Fibroblast of lung (primary cell): ENCODE results near the gene JAM2. TPM values are rescaled to one million over a fixed set of nuclear protein-coding genes. Genes with fewer than 3 reads are reported as not detected.
A peak's percentile ranks its signal among the peaks of the same experiment; 100 is the strongest.

Experiments used
- DNase-seq, 2 donors: peaks; one replicate each; pipeline versions ENCODE4 v3.0.0 to v3.0.0-alpha.2; 2010; ENCODE audit warnings: low read depth in 2 of 2
- H2AFZ ChIP-seq: 2 replicates; pipeline ENCODE4 v1.5.1; 2012; ENCODE audit warnings: low read length, control low read depth, inconsistent platforms
- H3K27ac ChIP-seq: 2 replicates; pipeline ENCODE4 v1.5.1; 2011; ENCODE audit warnings: low read length, control low read depth; ENCODE audit not compliant: insufficient read depth
- H3K27me3 ChIP-seq: 2 replicates; pipeline ENCODE4 v1.5.1; 2011; ENCODE audit warnings: mild to moderate bottlenecking, low read length; ENCODE audit not compliant: control insufficient read depth, insufficient read depth
- H3K36me3 ChIP-seq: 2 replicates; pipeline ENCODE4 v1.5.1; 2011; ENCODE audit warnings: low read length; ENCODE audit not compliant: control insufficient read depth, insufficient read depth
- H3K4me1 ChIP-seq: 2 replicates; pipeline ENCODE4 v1.5.1; 2011; ENCODE audit warnings: low read length; ENCODE audit not compliant: control insufficient read depth, insufficient read depth; ENCODE audit errors: extremely low read depth
- H3K4me2 ChIP-seq: 2 replicates; pipeline ENCODE4 v1.5.1; 2011; ENCODE audit warnings: low read length, control low read depth; ENCODE audit not compliant: insufficient read depth; ENCODE audit errors: extremely low read depth
- H3K4me3 ChIP-seq, 4 experiments: fragments of 200-600 bp in 1 of 4; sonication (generic) in 1 of 4; replicated peaks in 1 of 4; 2 replicates each; pipeline ENCODE4 v1.5.1; 2011 to 2016; ENCODE audit warnings: low read length in 4 of 4, low read depth in 3 of 4, mild to moderate bottlenecking in 3 of 4, control low read depth in 2 of 4, inconsistent platforms in 1 of 4, mixed read lengths in 1 of 4; ENCODE audit not compliant: insufficient read depth in 1 of 4; ENCODE audit errors: control extremely low read depth in 1 of 4
- H3K79me2 ChIP-seq: 2 replicates; pipeline ENCODE4 v1.5.1; 2012; ENCODE audit warnings: mild to moderate bottlenecking, low read length, inconsistent platforms; ENCODE audit not compliant: control insufficient read depth, insufficient read depth
- H3K9ac ChIP-seq: 2 replicates; pipeline ENCODE4 v1.5.1; 2011; ENCODE audit warnings: mild to moderate bottlenecking, low read length, control low read depth; ENCODE audit not compliant: insufficient read depth
- H3K9me3 ChIP-seq: 2 replicates; pipeline ENCODE4 v1.5.1; 2012; ENCODE audit warnings: low read depth, low read length; ENCODE audit not compliant: control insufficient read depth, insufficient read depth
- H4K20me1 ChIP-seq: 2 replicates; pipeline ENCODE4 v1.5.1; 2011; ENCODE audit warnings: low read length; ENCODE audit not compliant: control insufficient read depth, insufficient read depth; ENCODE audit errors: extremely low read depth
- EZH2 ChIP-seq: IDR thresholded peaks from 2 replicates; pipeline ENCODE4 v1.5.1; 2012; ENCODE audit warnings: low read length, control low read depth, mild to moderate bottlenecking; ENCODE audit errors: missing control alignments
- polyA minus RNA-seq: library from RNA; depleted of rRNA, polyadenylated mRNA; stranded (reverse); fragments of >200 nt; gene quantifications from 2 replicates; pipeline ENCODE4 v1.2.3, GENCODE V29; 2011; ENCODE audit warnings: low replicate concordance
- polyA plus RNA-seq, 2 donors: library from polyadenylated mRNA; depleted of rRNA in 1 of 2; stranded (reverse) in 1 of 2; unstranded in 1 of 2; fragments of >200 nt; gene quantifications; 2 replicates each; pipeline ENCODE4 v1.2.1, GENCODE V29; 2011 to 2012; ENCODE audit warnings: missing spikeins in 1 of 2
- total RNA-seq: library from RNA; depleted of rRNA; stranded (reverse); fragments of >200 nt; gene quantifications from 2 replicates; pipeline ENCODE4 v1.2.1, GENCODE V29; 2014
- TF ChIP-seq, protein P1 (sequence below), 2 donors: IDR thresholded peaks in 1 of 2; conservative IDR thresholded peaks in 1 of 2; 1 replicate in 1 of 2; 2 replicates in 1 of 2; pipeline ENCODE4 v1.5.1; 2011 to 2012; ENCODE audit warnings: low read length in 2 of 2, control low read depth in 1 of 2, inconsistent platforms in 1 of 2, low read depth in 1 of 2, mild to moderate bottlenecking in 1 of 2

The JAM2 gene, protein sequence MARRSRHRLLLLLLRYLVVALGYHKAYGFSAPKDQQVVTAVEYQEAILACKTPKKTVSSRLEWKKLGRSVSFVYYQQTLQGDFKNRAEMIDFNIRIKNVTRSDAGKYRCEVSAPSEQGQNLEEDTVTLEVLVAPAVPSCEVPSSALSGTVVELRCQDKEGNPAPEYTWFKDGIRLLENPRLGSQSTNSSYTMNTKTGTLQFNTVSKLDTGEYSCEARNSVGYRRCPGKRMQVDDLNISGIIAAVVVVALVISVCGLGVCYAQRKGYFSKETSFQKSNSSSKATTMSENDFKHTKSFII
- total RNA-seq (1.0 and 2.1 TPM in 2 replicates), polyA plus RNA-seq (1.4 and 2.3 TPM in 2 replicates), polyA minus RNA-seq (0.16 and 2.6 TPM in 2 replicates)
- 1.0 and 2.6 TPM in 2 replicates for polyA plus RNA-seq (2012)

DNA sequence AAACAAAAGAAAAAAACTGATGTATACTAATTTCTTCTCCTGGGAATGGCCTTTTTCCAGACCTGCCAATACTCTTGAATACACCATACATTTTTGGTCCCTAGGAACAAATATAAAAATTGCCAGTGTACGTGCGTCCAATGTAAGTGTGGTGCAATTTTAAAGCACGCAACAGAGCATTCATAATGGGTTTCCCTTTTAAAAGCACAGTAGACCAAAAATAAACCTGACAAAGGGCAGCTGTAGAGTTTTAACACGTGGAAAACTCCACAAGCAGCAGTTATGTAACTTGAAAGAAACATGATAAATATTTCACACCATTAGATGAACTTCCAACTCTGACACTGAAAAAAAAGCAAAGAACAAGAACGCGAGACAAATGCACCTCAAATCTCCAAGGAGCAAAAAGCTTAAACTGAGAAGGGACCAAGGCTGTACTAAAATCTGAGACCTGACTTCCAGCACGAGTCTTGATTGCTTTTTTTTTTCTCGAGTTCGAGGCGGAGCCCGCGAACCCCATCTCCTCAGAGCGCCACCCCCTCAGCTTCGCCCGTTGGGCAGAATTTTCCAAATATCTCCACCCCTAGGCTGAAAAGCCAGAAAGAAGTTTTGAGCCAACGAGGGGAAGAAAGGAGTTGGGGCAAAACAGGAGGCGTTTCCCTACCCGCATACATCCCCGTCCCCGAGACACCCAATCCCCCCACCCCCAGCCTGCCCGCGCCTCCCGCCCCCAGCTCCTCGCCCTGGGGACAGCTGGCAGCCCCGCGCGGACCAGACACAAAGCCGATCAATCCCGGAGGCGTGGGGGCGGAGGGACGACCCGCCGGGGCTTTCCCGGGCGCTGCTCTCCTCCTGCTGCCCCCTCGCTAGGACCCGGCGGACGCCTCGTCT lies at the start of gene JAM2:
Gene JAM2, plus strand, starts transcription at position 599 of the 891 bp plus-strand sequence. CDS start 564 bp downstream, outside the sequence.
- H3K79me2 ChIP-seq = no peaks in the 10 kb centered on the region
- H2AFZ ChIP-seq = peak within 1 kb of the TSS; percentile 80
- H3K4me3 ChIP-seq = peak within 1 kb of the TSS; percentile 56 to 85 (median 64)
- H3K4me1 ChIP-seq = peaks cover 2% of the 10 kb centered on the region
- DNase-seq = peak; percentile 22 to 55
- peaks cover 5% of the 10 kb centered on the region for H3K27me3 ChIP-seq
- H3K27ac ChIP-seq = no peak within 1 kb of the TSS
- H3K9ac ChIP-seq = peak within 1 kb of the TSS; percentile 13
- no peaks in the 10 kb centered on the region for H3K36me3 ChIP-seq
- no peaks in the 10 kb centered on the region for H3K9me3 ChIP-seq
- H3K4me2 ChIP-seq = peak within 1 kb of the TSS; percentile 83
- no peak for TF ChIP-seq EZH2
- TF ChIP-seq, protein P1, sequence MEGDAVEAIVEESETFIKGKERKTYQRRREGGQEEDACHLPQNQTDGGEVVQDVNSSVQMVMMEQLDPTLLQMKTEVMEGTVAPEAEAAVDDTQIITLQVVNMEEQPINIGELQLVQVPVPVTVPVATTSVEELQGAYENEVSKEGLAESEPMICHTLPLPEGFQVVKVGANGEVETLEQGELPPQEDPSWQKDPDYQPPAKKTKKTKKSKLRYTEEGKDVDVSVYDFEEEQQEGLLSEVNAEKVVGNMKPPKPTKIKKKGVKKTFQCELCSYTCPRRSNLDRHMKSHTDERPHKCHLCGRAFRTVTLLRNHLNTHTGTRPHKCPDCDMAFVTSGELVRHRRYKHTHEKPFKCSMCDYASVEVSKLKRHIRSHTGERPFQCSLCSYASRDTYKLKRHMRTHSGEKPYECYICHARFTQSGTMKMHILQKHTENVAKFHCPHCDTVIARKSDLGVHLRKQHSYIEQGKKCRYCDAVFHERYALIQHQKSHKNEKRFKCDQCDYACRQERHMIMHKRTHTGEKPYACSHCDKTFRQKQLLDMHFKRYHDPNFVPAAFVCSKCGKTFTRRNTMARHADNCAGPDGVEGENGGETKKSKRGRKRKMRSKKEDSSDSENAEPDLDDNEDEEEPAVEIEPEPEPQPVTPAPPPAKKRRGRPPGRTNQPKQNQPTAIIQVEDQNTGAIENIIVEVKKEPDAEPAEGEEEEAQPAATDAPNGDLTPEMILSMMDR (conservative IDR thresholded peaks at IDR 0.05 in 1 of 2, IDR thresholded peaks at IDR 0.05 in 1 of 2; ENCODE audit: low read depth in 1 of 2, low read length in 2 of 2) = no peak
- H4K20me1 ChIP-seq = no peaks in the 10 kb centered on the region

DNA sequence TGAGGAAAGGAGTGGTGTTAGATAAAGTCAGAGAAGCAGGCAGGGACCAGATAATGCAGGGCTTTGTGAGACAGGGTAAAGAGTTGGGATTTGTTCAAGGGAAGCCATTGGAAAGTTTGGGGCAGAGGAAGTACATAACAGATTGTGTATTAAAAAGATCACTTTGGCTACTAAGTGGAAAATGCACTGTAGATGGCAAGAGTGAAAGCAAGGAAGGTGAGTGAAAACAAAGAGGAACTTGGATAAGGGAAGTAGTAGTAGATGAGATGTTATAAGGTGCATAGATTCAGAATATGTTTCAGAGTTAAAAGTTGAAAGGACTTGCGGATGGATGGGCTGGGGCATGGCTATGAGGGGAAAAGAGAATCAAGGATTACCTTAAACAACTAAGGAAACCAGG lies 49.2 kb upstream of the JAM2 start:
- no peak overlapping the region for H2AFZ ChIP-seq
- TF ChIP-seq EZH2 = no peak
- TF ChIP-seq, protein P1 (conservative IDR thresholded peaks at IDR 0.05 in 1 of 2, IDR thresholded peaks at IDR 0.05 in 1 of 2; ENCODE audit: low read depth in 1 of 2, low read length in 2 of 2) = no peak

More for the DNA sequence above, 49.2 kb upstream of the JAM2 start:
- DNase-seq = no peak
- H4K20me1 ChIP-seq = no peaks in the 10 kb centered on the region
- H3K4me2 ChIP-seq = no peak overlapping the region
- H3K4me3 ChIP-seq = no peak overlapping the region
- no peaks in the 10 kb centered on the region for H3K4me1 ChIP-seq
- H3K27ac ChIP-seq = no peak overlapping the region
- H3K9ac ChIP-seq = no peak overlapping the region
- no peaks in the 10 kb centered on the region for H3K9me3 ChIP-seq
- H3K36me3 ChIP-seq = peaks cover 5% of the 10 kb centered on the region
- H3K27me3 ChIP-seq = no peaks in the 10 kb centered on the region
- H3K79me2 ChIP-seq = no peaks in the 10 kb centered on the region
